ENCODE measurements around the gene GPX8.

GPX8 gene

GRCh38 chr5:55180016-55180415 is 20.0 kb downstream of the GPX8 start:
- Histone ChIP-seq H3K27me3 (replicated peaks; ENCODE audit: control insufficient read depth, insufficient read depth, low read length) (peaks cover 2% of the 10 kb centered on the region), H3K36me3 (ENCODE audit: control insufficient read depth, insufficient read depth, low read length) (no peaks in the 10 kb centered on the region), H3K4me3 (replicated peaks; ENCODE audit: low read depth, low read length) (no peak overlapping the region)
- TF ChIP-seq, protein P1, sequence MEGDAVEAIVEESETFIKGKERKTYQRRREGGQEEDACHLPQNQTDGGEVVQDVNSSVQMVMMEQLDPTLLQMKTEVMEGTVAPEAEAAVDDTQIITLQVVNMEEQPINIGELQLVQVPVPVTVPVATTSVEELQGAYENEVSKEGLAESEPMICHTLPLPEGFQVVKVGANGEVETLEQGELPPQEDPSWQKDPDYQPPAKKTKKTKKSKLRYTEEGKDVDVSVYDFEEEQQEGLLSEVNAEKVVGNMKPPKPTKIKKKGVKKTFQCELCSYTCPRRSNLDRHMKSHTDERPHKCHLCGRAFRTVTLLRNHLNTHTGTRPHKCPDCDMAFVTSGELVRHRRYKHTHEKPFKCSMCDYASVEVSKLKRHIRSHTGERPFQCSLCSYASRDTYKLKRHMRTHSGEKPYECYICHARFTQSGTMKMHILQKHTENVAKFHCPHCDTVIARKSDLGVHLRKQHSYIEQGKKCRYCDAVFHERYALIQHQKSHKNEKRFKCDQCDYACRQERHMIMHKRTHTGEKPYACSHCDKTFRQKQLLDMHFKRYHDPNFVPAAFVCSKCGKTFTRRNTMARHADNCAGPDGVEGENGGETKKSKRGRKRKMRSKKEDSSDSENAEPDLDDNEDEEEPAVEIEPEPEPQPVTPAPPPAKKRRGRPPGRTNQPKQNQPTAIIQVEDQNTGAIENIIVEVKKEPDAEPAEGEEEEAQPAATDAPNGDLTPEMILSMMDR (IDR thresholded peaks at IDR 0.05; ENCODE audit: insufficient read depth, low read length, poor library complexity, severe bottlenecking) = no peak
- DNase-seq (ENCODE audit: extremely low read depth, insufficient read length) = no peak

GRCh38 chr5:55187370-55187769 is 27.4 kb downstream of the GPX8 start:
- TF ChIP-seq, protein P1 (IDR thresholded peaks at IDR 0.05; ENCODE audit: insufficient read depth, low read length, poor library complexity, severe bottlenecking) = peak; percentile 21
- no peak for DNase-seq (ENCODE audit: extremely low read depth, insufficient read length)
- Histone ChIP-seq H3K27me3 (replicated peaks; ENCODE audit: control insufficient read depth, insufficient read depth, low read length) (no peaks in the 10 kb centered on the region), H3K4me3 (replicated peaks; ENCODE audit: low read depth, low read length) (no peak overlapping the region), H3K36me3 (ENCODE audit: control insufficient read depth, insufficient read depth, low read length) (no peaks in the 10 kb centered on the region)

DNA sequence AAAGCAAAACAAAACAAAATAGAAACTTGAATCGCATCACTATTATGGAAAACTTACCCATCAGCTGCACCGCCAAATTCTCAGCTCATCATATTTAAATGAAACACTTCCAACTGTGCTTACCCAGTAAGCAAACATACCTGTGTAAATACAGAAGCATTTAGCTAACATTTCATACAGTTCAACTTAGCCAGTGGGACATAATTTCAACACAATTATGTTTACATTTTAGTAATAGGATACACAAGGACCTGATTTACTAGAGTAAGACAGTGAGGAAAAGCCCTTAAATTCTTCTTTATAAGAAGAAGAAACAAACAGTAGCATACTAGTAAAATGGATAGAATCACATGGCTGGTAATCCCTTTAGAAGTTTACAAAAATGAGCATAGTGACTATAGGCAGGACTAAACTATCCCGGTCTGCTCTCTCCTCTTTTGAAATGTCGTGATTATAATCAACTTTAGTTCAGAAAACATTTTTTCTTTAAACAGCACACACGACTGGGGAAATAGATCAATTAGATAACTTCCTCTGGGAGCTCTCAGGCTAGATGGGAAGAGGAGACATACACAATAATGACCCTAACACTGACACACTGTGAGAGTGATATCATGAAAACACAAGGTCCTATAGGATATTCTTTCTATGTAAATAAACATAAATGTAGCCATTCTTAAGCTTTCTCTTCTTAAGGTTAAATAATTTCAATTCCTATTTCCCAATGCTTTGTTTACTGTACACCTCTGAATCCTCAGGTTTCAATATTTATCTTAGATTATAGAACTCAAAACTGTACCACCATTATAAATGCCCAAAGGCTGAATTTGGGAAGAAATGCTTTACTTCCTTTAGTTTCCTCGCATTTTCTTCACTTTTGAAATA is 28.9 kb downstream of the GPX8 start:
- DNase-seq (ENCODE audit: extremely low read depth, insufficient read length) = no peak
- Histone ChIP-seq H3K27me3 (replicated peaks; ENCODE audit: control insufficient read depth, insufficient read depth, low read length) (no peaks in the 10 kb centered on the region; the same call in 1 of the 2 replicates), H3K36me3 (ENCODE audit: control insufficient read depth, insufficient read depth, low read length) (no peaks in the 10 kb centered on the region), H3K4me3 (replicated peaks; ENCODE audit: low read depth, low read length) (no peak overlapping the region)
- TF ChIP-seq, protein P1 (IDR thresholded peaks at IDR 0.05; ENCODE audit: insufficient read depth, low read length, poor library complexity, severe bottlenecking) = no peak

DNA sequence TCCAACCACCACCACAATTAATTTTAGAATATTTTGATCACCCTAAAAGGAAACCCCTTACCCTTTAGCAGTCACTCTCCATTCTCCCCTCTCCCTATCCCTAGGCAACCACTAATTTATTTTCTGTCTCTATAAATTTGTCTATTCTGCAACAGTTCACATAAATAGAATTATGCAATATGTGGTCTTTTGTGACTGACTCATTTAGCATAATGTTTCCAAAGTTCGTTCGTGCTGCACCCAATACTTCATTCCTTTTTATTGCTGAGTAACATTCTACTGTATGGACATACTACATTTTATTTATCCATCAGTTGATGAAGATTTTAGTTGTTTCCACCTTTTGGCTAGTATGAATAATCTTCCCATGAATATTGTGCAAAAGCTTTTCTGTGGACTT is 31.2 kb downstream of the GPX8 start:
- H3K27me3 ChIP-seq (replicated peaks; ENCODE audit: control insufficient read depth, insufficient read depth, low read length) = no peaks in the 10 kb centered on the region; the same call in 1 of the 2 replicates
- no peak for DNase-seq (ENCODE audit: extremely low read depth, insufficient read length)
- H3K36me3 ChIP-seq (ENCODE audit: control insufficient read depth, insufficient read depth, low read length) = no peaks in the 10 kb centered on the region
- H3K4me3 ChIP-seq (replicated peaks; ENCODE audit: low read depth, low read length) = no peak overlapping the region
- TF ChIP-seq, protein P1 (IDR thresholded peaks at IDR 0.05; ENCODE audit: insufficient read depth, low read length, poor library complexity, severe bottlenecking) = no peak

DNA sequence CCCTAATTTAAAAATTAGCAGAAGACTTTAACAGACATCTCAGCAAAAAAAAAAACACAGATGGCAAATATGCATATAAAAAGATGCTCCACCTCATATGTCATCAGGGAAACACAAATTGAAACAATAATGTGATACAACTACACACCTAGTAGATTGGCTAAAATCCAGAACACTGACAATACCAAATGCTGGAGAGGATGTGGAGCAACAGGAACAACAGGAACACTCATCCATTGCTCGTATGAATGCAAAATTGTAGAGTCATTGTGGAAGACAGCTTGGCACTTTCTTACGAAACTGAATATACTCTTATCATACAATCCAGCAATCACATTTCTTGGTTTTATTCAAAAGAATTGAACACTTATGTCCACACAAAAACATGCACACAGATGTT is 45.0 kb downstream of the GPX8 start:
- no peak for DNase-seq (ENCODE audit: extremely low read depth, insufficient read length)
- TF ChIP-seq, protein P1 (IDR thresholded peaks at IDR 0.05; ENCODE audit: insufficient read depth, low read length, poor library complexity, severe bottlenecking) = no peak
- Histone ChIP-seq H3K27me3 (replicated peaks; ENCODE audit: control insufficient read depth, insufficient read depth, low read length) (no peaks in the 10 kb centered on the region; the same call in 1 of the 2 replicates), H3K4me3 (replicated peaks; ENCODE audit: low read depth, low read length) (no peak overlapping the region), H3K36me3 (ENCODE audit: control insufficient read depth, insufficient read depth, low read length) (no peaks in the 10 kb centered on the region)
